ENCODE results near the gene FHIT.
A peak's percentile ranks its signal among the peaks of the same experiment; 100 is the strongest.
"Not testable (repeated sequence)": the region's sequence is repeated elsewhere in the genome, so short reads cannot be mapped to it uniquely, and the experiment has no call there.

The FHIT gene

GRCh38 chr3:61057464-61057863 is 193.8 kb downstream of the FHIT start:
- DNase-seq (ENCODE audit: low spot score) = no peak

GRCh38 chr3:61055447-61055846 is 195.8 kb downstream of the FHIT start:
- DNase-seq (ENCODE audit: low spot score) = no peak

GRCh38 chr3:61053781-61054496 is 197.3 kb downstream of the FHIT start:
- DNase-seq (ENCODE audit: low spot score) = no peak

DNA sequence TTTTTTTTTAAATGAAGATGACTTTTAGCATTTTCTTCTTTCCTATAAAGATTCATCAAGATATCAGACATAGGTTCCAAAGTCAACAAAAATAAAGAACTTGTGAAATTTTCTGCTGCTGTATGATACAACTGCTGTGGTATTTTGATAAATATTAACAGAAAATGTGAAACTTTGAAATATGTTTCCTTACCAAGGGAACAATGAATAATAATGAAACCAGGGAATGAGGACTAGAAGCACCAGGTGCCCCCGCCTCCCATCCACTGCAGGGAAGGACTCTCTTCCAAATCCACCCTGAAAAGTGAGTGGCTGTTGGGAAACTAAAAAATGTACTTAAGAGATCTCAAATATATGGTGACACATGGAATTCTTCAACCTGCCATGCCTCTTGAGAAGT is 198.4 kb downstream of the FHIT start:
- no peak for DNase-seq (ENCODE audit: low spot score)

- no peak for DNase-seq (ENCODE audit: low spot score)
Measured at GRCh38 chr3:61051666-61052065, 199.6 kb downstream of the FHIT start.

GRCh38 chr3:61045169-61045568 is 206.1 kb downstream of the FHIT start:
- DNase-seq (ENCODE audit: low spot score) = not testable (repeated sequence)

GRCh38 chr3:61043156-61043555 is 208.1 kb downstream of the FHIT start:
- DNase-seq (ENCODE audit: low spot score) = no peak

- DNase-seq (ENCODE audit: low spot score) = no peak
Measured at GRCh38 chr3:61040618-61041017, 210.6 kb downstream of the FHIT start.

DNA sequence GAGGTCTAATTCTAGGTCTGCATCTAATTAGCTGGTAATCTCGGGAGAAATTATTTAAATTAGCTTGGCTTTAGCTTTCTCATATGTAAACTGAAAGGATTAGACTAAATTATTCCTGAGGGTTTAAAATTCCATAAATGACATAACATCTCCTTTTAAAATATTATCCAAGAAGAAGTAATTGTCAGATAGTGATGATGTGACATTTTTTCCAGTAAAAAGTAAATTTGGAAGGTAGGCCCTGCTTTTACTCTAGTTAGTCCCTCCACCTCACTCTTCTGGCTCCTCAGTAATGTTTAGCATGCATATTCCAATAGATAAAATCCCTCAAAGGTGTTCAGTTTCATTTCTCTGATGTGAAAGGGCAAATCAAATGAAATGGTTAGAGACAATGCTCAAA is 215.7 kb downstream of the FHIT start:
- no peak for DNase-seq (ENCODE audit: low spot score)

GRCh38 chr3:61032991-61033390 is 218.3 kb downstream of the FHIT start:
- DNase-seq (ENCODE audit: low spot score) = no peak

- no peak for DNase-seq (ENCODE audit: low spot score)
Measured at GRCh38 chr3:61031503-61031902, 219.7 kb downstream of the FHIT start.

GRCh38 chr3:61030469-61031035 is 220.7 kb downstream of the FHIT start:
- DNase-seq (ENCODE audit: low spot score) = no peak

DNA sequence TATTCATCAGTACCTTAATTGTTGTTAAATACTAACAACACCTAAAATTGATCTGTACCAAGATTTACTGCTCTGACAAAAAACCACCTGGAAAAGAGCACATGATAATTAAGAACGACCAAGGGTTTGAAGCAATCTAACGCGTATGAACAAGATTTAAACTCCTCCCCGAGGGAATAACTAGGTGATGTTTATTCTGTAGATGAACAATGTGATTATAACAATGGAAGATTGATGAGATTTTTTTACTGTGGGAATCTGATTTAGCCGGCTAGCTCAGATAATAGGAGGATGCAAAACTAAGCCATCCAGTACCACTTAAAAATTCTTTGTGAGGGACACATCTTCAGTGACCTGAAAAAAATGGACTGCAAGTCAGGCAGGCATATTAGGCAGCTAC is 222.1 kb downstream of the FHIT start:
- no peak for DNase-seq (ENCODE audit: low spot score)

DNA sequence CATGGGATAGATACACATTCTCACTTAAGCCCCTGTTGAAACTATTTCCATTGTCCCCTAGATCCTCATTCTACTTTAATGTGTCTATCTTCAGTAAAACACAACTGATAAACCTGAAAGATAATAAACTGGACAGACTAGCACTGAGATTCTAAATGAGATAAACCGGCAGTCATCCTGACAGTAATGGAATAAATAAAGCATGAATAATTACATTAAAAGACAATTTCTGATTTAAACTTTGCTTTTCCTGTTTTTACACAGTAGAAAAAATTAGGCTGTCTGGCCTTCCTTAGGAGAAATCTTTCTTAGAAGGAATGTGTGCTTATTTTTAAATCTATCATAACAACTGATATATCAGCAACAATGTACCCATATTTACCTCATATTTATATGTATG is 232.4 kb downstream of the FHIT start:
- DNase-seq (ENCODE audit: low spot score) = no peak

- not testable (repeated sequence) for DNase-seq (ENCODE audit: low spot score)
Measured at GRCh38 chr3:61017028-61017427, 234.2 kb downstream of the FHIT start.

GRCh38 chr3:61015859-61016258 is 235.4 kb downstream of the FHIT start:
- no peak for DNase-seq (ENCODE audit: low spot score)

- no peak for DNase-seq (ENCODE audit: low spot score)
Measured at GRCh38 chr3:61015408-61015807, 235.8 kb downstream of the FHIT start.

DNA sequence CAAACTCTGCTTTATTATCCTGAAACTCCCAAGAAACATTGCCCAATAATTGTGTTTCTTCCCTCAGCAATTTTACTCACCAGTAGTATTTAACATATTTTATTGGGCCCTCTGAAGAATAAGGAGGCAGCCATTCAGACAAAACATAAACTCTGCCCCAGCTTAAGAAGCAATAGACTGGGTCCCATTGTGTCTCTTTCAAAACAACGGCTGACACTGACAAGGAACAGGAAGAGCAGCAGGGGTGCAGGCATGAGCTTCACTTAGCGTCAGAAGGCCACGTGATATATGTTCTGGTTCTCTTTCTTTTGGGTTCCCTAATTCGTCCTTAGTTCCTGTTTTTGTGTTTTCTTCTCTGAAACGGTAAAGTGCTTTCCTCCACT is 242.3 kb downstream of the FHIT start:
- DNase-seq (ENCODE audit: low spot score) = peak; percentile 11

DNA sequence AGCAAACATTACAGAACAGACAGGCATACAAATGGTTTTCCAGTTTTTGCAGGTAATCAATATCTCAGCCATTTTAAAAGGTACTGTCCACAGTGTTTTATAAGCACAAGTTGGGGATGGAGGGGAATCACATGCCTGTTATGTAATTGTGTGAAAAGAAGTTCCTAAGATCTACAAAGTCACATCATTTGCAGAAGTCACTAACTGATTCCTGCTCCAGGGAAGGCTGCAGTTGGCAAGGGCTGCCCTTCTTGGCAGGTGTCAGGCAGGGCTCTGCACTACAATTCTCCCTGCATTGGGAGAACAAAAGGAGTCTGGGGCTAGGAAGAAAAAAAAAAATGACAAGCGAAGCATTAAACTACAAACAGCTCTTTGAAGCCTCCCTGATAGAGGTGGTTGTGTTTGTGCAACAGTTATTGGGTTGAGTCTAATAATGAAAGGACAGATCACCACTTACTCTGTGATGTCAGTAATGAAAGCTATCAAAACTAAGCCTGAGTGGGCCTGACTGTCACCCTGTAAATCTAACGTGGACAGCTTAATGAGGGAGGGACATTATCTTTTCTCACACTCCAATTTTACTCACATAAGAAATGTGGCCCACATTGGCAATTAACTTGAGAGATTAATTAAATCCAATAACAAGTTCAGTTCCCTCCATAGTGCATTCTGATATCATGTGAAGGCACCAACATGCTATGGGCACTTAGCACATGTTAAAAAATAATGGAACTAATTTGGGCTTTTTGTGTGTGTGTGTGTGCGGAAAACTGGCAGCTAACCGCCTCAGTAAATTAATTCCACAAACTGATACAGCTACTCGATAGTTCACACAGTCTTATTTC is 242.9 kb downstream of the FHIT start:
- no peak for DNase-seq (ENCODE audit: low spot score)

- DNase-seq (ENCODE audit: low spot score) = no peak
Measured at GRCh38 chr3:61005591-61005990, 245.7 kb downstream of the FHIT start.

GRCh38 chr3:60998858-60999257 is 252.4 kb downstream of the FHIT start:
- no peak for DNase-seq (ENCODE audit: low spot score)

GRCh38 chr3:60992395-60992794 is 258.9 kb downstream of the FHIT start:
- no peak for DNase-seq (ENCODE audit: low spot score)

GRCh38 chr3:60990442-60990730 is 260.9 kb downstream of the FHIT start:
- no peak for DNase-seq (ENCODE audit: low spot score)

Data from germinal center (tissue), 1 donor.